ENCODE results near the gene TREX2. TPM values are rescaled to one million over a fixed set of nuclear protein-coding genes. Genes with fewer than 3 reads are reported as not detected.

The TREX2 gene
- total and polyA plus RNA-seq, 2 of the 8 experiments (the other 6 are each of a cell fraction or from before 2014, with no cell fraction given) = 0.71 to 0.80 TPM

GRCh38 chrX:153460826-153461225 lies 15.0 kb upstream of the TREX2 start (continued):
- TF ChIP-seq CBX8 (IDR thresholded peaks at IDR 0.05; ENCODE audit: borderline replicate concordance, low read depth, low read length) (no peak), SIRT6 (IDR thresholded peaks at IDR 0.05; ENCODE audit: low read length) (no peak)

All from H1 (cell line).